Measurements from ENCODE around the gene CNTFR. TPM values are rescaled to one million over a fixed set of nuclear protein-coding genes. Genes with fewer than 3 reads are reported as not detected.

The CNTFR gene
- total and polyA plus RNA-seq, 2 of the 8 experiments (the other 6 are each of a cell fraction or from before 2014, with no cell fraction given): 1.2 to 4.2 TPM

- WGBS, 2 experiments (ENCODE audit: extremely low coverage in 1 of 2, insufficient coverage in 1 of 2, insufficient read length in 1 of 2, insufficient replicate concordance in 2 of 2, low coverage in 1 of 2, low lambda C conversion rate in 2 of 2, missing lambda C conversion rate in 1 of 2): 15% methylated on average over 14 of the region's 26 CpGs; no CpG with 5 or more reads in 1 of the 2 experiments
- Histone ChIP-seq H3K79me1 (ENCODE audit: low read depth, low read length) (no peaks in the 10 kb centered on the region), H4K20me1 (replicated peaks in 1 of 2; ENCODE audit: control insufficient read depth in 1 of 2, insufficient read depth in 2 of 2, low read length in 2 of 2) (peaks cover 2 to 9% of the 10 kb centered on the region in 2 experiments), H2BK5ac (ENCODE audit: low read depth, low read length) (no peak overlapping the region), H3K79me2 (ENCODE audit: control insufficient read depth in 1 of 2, insufficient read depth in 2 of 2, low read length in 2 of 2) (no peaks in the 10 kb centered on the region), H2BK12ac (ENCODE audit: low read depth, low read length) (peak overlapping the region; percentile 60; the same call in 1 of the 2 replicates), H3K23ac (ENCODE audit: insufficient read length) (no peak overlapping the region), H3K9me3 (ENCODE audit: insufficient read depth in 2 of 2, low read depth in 1 of 2, low read length in 1 of 2) (no peaks in the 10 kb centered on the region), H3K18ac (ENCODE audit: extremely low read depth, low read length) (no peak overlapping the region; the same call in 1 of the 2 replicates), H3K4me3 (ENCODE audit: extremely low read depth in 1 of 4, insufficient read depth in 2 of 4, low read depth in 3 of 4, low read length in 4 of 4) (peak overlapping the region in 3 of 4 experiments; percentile 25 to 41 (median 32); a peak in 4 of 8 replicates), H3K36me3 (ENCODE audit: control insufficient read depth in 2 of 4, insufficient read depth in 4 of 4, low read length in 3 of 4) (peaks cover 0 to 9% (median 0%) of the 10 kb centered on the region in 4 experiments; a peak in 1 of 8 replicates), H4K5ac (ENCODE audit: insufficient read length, low read depth, low read length) (no peak overlapping the region), H3K4me2 (ENCODE audit: insufficient read depth in 1 of 2, low read depth in 2 of 2, low read length in 2 of 2) (peak overlapping the region; percentile 60 to 80), H3K23me2 (ENCODE audit: low read depth, low read length) (peaks cover 15% of the 10 kb centered on the region), H4K91ac (replicated peaks; ENCODE audit: insufficient read length, low read length) (no peak overlapping the region), H2BK15ac (ENCODE audit: low read length) (no peak overlapping the region), H3K4me1 (replicated peaks in 1 of 4; ENCODE audit: control insufficient read depth in 3 of 4, insufficient read depth in 4 of 4, low read length in 3 of 4) (peaks cover 4 to 26% (median 16%) of the 10 kb centered on the region in 4 experiments; a peak in 6 of 7 replicates), H3K27ac (ENCODE audit: low read depth, low read length) (no peak overlapping the region), H3K27me3 (replicated peaks in 1 of 4; ENCODE audit: control insufficient read depth in 3 of 4, extremely low read depth in 1 of 4, insufficient read depth in 3 of 4, low read length in 3 of 4) (peaks cover 50 to 63% (median 59%) of the 10 kb centered on the region in 4 experiments), H3K4ac (replicated peaks; ENCODE audit: insufficient read length, low read depth, low read length) (no peak overlapping the region), H2AFZ (ENCODE audit: low read length) (no peak overlapping the region), H2BK20ac (ENCODE audit: low read length) (no peak overlapping the region), H3K14ac (ENCODE audit: insufficient read length) (no peak overlapping the region), H3K56ac (replicated peaks; ENCODE audit: insufficient read length, low read depth, low read length) (peak overlapping the region; percentile 8), H2AK5ac (ENCODE audit: low read depth, low read length) (no peak overlapping the region), H4K8ac (ENCODE audit: extremely low read depth, insufficient read depth, low read length) (no peak overlapping the region), H3K9ac (replicated peaks in 1 of 4; ENCODE audit: extremely low read depth in 1 of 4, low read depth in 3 of 4, low read length in 3 of 4) (no peak overlapping the region; a peak in 1 of 7 replicates), H2BK120ac (replicated peaks; ENCODE audit: low read depth, low read length) (no peak overlapping the region)
- ChIA-PET POLR2A (ENCODE audit: partially characterized antibody) (interaction anchor here (0.7 to 2.7 kb wide), 7 partner anchors 10 to 136 kb away, joined by 3 to 36 read pairs (median 3); partner anchors contain the start of genes ARID3C and IL11RA), CTCF (ENCODE audit: partially characterized antibody) (interaction anchor here (0.5 to 11.5 kb wide), 25 partner anchors 12 to 461 kb away, joined by 3 to 214 read pairs (median 7); partner anchors contain the start of gene RPP25L)
- DNase-seq (ENCODE audit: low read depth in 1 of 2, low spot score in 2 of 2): peak in 1 of 2 experiments; percentile 73
- no peak for FAIRE-seq
- TF ChIP-seq ATF2 (IDR thresholded peaks at IDR 0.05; ENCODE audit: low read length) (no peak), POU5F1 (IDR thresholded peaks at IDR 0.05; ENCODE audit: low read depth, low read length) (no peak), ASH2L (IDR thresholded peaks at IDR 0.05; ENCODE audit: low read length) (peak; percentile 35), BCL11A (IDR thresholded peaks at IDR 0.05; ENCODE audit: low read depth in 2 of 2, low read length in 2 of 2) (no peak), TBP (IDR thresholded peaks at IDR 0.05; ENCODE audit: low read depth, low read length) (no peak), EZH2 (IDR thresholded peaks at IDR 0.05; ENCODE audit: low read depth, low read length, severe bottlenecking) (peak; percentile 43), CBX5 (IDR thresholded peaks at IDR 0.05; ENCODE audit: low read depth, low read length) (no peak), E2F6 (IDR thresholded peaks at IDR 0.05) (no peak), SP2 (IDR thresholded peaks at IDR 0.05; ENCODE audit: low read length) (no peak)
Measured at GRCh38 chr9:34592895-34593601, 3.5 kb upstream of the CNTFR start.

All from H1 (cell line).